Psoas muscle (tissue), 8 donors: ENCODE data around the gene GEMIN7. TPM values are rescaled to one million over a fixed set of nuclear protein-coding genes. Genes with fewer than 3 reads are reported as not detected.
A peak's percentile ranks its signal among the peaks of the same experiment; 100 is the strongest.

Source experiments
- ATAC-seq, 4 donors: fragments of 200-7000 bp; cut with Tn5 transposase; one replicate each; pipeline ENCODE4 v1.9.1; 2020; ENCODE audit warnings: moderate library complexity in 3 of 4, mild to moderate bottlenecking in 2 of 4
- DNase-seq, 2 donors: peaks; one replicate each; pipeline ENCODE4 v3.0.0-alpha.2; 2020
- H3K27ac ChIP-seq: fragments of 200-600 bp; one replicate; pipeline ENCODE4 v1.8.0; 2022
- H3K27me3 ChIP-seq, 3 donors: fragments of 200-600 bp in 1 of 3; one replicate each; pipeline versions ENCODE4 v1.6.1 to v1.8.0; 2013 to 2022; ENCODE audit warnings: low read length in 2 of 3, mild to moderate bottlenecking in 2 of 3, moderate library complexity in 1 of 3; ENCODE audit not compliant: insufficient read depth in 3 of 3
- H3K36me3 ChIP-seq, 2 donors: fragments of 200-600 bp in 1 of 2; one replicate each; pipeline versions ENCODE4 v1.6.1 to v1.8.0; 2013 to 2022; ENCODE audit warnings: low read depth in 1 of 2, mild to moderate bottlenecking in 1 of 2, moderate library complexity in 1 of 2; ENCODE audit not compliant: insufficient read depth in 1 of 2
- H3K4me1 ChIP-seq: fragments of 200-600 bp; one replicate; pipeline ENCODE4 v1.8.0; 2022
- H3K4me3 ChIP-seq: fragments of 200-600 bp; one replicate; pipeline ENCODE4 v1.8.0; 2022; ENCODE audit warnings: mild to moderate bottlenecking
- H3K9me3 ChIP-seq: fragments of 200-600 bp; one replicate; pipeline ENCODE4 v1.8.0; 2022
- CTCF ChIP-seq: fragments of 200-600 bp; IDR thresholded peaks from one replicate; pipeline ENCODE4 v1.8.0; 2022; ENCODE audit warnings: antibody characterized with exemption
- WGBS, 3 donors: extraction: QIAGEN DNeasy Blood & Tissue Kit; methylation state at CpG; one replicate each; pipeline versions ENCODE4 v1.1.6 to v1.1.7; 2013; 5-methylcytosine and 5-hydroxymethylcytosine counted together
- intact Hi-C, 2 donors: fragments of 100-400 bp; cut with DNase I; formaldehyde crosslinking; loops; one replicate each; pipeline versions ENCODE4 v1.11.0 to v1.14.2; 2022
- polyA plus RNA-seq, 3 donors: library from polyadenylated mRNA; stranded (reverse); fragments of 200-250 nt; gene quantifications; one replicate each; pipeline ENCODE4 v1.2.3, GENCODE V29; 2013
- total RNA-seq, 4 donors: library from RNA; stranded (reverse); fragmentation: NEBNext Ultra II Directional in 2 of 4; extraction: Animal tissue kit (Norgen Biotek cat#: 25700) in 2 of 4; gene quantifications; one replicate each; pipeline versions ENCODE4 v1.2.1 to v1.2.4, GENCODE V29; 2021 to 2023
- donor health status: healthy with polysubstance abuse.
- donor health status: DM: no; HTN: no; CAD: no; lungs with moderate emphysema.
- donor health status: Bipolar disorder and iron deficiency.
- donor health status: healthy.
- donor health status: DM: yes; HTN: yes; CAD: no.
- donor health status: DM: no; HTN: no; CAD: no.
- donor health status: DM: no; HTN: no; CAD: no.
- donor health status: DM: yes; HTN: yes; CAD: no.

The GEMIN7 gene
- total and polyA plus RNA-seq, 7 donors: 19.6 to 51.1 (median 27.3) TPM

- peaks cover 4% of the 10 kb centered on the region for H3K4me1 ChIP-seq
- intact Hi-C loops: no loop called here
- no peak for TF ChIP-seq CTCF
- no peaks in the 10 kb centered on the region for H3K9me3 ChIP-seq
- H3K27ac ChIP-seq: no peak overlapping the region
- DNase-seq: no peak
- H3K4me3 ChIP-seq: no peak overlapping the region
- WGBS, 3 donors: 72 to 80% (median 75%) methylated on average over 13 of the region's 13 CpGs
- H3K27me3 ChIP-seq: no peaks in the 10 kb centered on the region
- ATAC-seq: no peak
- no peaks in the 10 kb centered on the region for H3K36me3 ChIP-seq
Observed at GRCh38 chr19:45130236-45130635, 51.2 kb downstream of the GEMIN7 start.

- H3K27ac ChIP-seq: no peak overlapping the region
- ATAC-seq: peak; percentile 55 to 80 (median 68)
- 39 to 53% (median 42%) methylated on average over 12 to 13 of the region's 13 CpGs for WGBS, 3 donors
- no peaks in the 10 kb centered on the region for H3K27me3 ChIP-seq
- H3K4me3 ChIP-seq: no peak overlapping the region
- intact Hi-C loops: no loop called here
- TF ChIP-seq CTCF: peak; percentile 33
- no peaks in the 10 kb centered on the region for H3K4me1 ChIP-seq
- DNase-seq: no peak
- no peaks in the 10 kb centered on the region for H3K9me3 ChIP-seq
- H3K36me3 ChIP-seq: no peaks in the 10 kb centered on the region
Observed at GRCh38 chr19:45130888-45131615, 52.0 kb downstream of the GEMIN7 start.

- ATAC-seq (no peak), DNase-seq (no peak)
- Histone ChIP-seq H3K36me3 (no peaks in the 10 kb centered on the region), H3K9me3 (no peaks in the 10 kb centered on the region), H3K4me3 (no peak overlapping the region), H3K27me3 (no peaks in the 10 kb centered on the region), H3K27ac (no peak overlapping the region), H3K4me1 (peaks cover 4% of the 10 kb centered on the region)
- intact Hi-C loops: no loop called here
- 90 to 93% (median 91%) methylated on average over 8 of the region's 8 CpGs for WGBS, 3 donors
- TF ChIP-seq CTCF: no peak
Observed at GRCh38 chr19:45133661-45134060, 54.6 kb downstream of the GEMIN7 start.

GRCh38 chr19:45135176-45135885 lies 56.3 kb downstream of the GEMIN7 start:
- no peak overlapping the region for H3K4me3 ChIP-seq
- no peaks in the 10 kb centered on the region for H3K9me3 ChIP-seq
- no peak for TF ChIP-seq CTCF
- no peak for ATAC-seq
- H3K27me3 ChIP-seq: no peaks in the 10 kb centered on the region
- H3K4me1 ChIP-seq: peaks cover 4% of the 10 kb centered on the region
- intact Hi-C loops: no loop called here
- H3K36me3 ChIP-seq: peaks cover 0 to 1% of the 10 kb centered on the region in 2 donors
- no peak for DNase-seq
- no peak overlapping the region for H3K27ac ChIP-seq
- 86 to 90% (median 89%) methylated on average over 21 of the region's 21 CpGs for WGBS, 3 donors
